ENCODE results near the gene RRAGC.
"Not testable (repeated sequence)": the region's sequence is repeated elsewhere in the genome, so short reads cannot be mapped to it uniquely, and the experiment has no call there.

The RRAGC gene

DNA sequence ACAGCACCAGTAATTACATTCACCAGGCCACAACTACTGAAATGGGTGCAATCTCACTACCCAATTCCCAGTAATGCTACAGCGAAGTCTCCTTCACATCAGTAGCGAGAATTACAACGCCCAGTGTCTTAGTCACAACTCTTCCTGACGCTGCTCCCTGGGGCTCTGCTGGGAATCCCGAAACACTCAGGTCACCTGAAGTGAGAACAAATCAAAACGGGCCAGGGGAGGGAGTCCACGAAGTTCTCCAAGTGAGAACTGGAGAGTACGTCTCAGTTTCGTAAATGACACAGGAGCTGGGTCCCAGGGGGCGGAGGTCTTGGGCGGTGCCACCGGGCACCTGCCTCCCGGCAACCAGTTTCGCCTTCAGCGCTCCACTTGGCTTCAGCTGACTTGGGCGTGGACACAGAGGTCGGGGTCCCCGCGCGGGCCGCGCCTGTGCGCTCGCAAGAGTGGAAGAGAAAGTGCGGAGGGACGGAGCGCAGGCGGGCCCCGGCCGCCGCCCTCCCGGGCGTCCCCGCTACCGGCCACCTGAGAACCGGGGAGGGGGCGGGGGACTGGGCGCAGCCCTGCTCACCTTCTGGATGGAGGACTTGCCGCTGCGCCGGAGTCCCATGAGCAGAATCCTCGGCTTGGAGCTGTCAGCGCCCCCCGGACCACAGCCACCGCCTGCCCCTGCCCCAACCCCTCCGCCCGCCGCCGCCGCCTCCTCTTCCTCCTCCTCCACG is 575 bp downstream of the RRAGC start:
- peak; percentile 28 for DNase-seq

DNA sequence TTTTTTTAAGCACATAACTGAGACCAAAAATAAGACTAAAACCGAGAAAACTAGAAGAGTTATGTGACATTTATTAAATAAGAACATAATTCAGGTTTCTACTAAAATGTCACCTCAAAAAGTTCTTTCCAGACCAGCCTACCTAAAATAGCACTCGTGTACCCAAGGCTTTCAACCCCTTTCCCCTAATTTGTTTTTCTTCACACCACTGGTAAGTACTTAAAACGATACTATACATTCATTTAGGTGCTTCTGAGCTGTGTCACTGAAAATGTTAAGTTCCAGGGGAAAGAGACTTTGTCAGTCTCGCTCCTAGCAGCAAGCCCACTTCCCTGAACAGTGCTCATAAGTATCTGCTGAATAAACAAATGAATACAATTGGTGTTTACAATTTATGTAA is 6.8 kb downstream of the RRAGC start:
- DNase-seq = no peak

DNA sequence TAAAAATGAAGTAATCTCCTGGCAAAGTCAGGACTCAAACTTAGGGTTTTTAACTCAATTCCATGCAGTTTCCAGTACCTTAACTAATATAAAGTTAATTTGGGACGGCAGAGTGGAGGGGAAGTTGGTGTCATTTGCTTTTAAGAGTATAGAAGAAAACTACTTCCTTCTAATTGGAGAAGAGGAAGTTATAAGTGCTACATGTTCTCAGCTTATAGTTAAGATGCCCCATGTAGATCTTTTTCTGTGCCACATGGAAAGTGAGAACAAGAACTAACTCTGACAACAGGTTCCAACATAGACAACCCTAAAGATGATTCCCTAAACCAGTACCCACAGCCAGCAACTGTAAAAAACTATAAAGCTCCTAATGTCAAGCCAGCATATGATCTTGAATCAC is 11.5 kb downstream of the RRAGC start:
- no peak for DNase-seq

DNA sequence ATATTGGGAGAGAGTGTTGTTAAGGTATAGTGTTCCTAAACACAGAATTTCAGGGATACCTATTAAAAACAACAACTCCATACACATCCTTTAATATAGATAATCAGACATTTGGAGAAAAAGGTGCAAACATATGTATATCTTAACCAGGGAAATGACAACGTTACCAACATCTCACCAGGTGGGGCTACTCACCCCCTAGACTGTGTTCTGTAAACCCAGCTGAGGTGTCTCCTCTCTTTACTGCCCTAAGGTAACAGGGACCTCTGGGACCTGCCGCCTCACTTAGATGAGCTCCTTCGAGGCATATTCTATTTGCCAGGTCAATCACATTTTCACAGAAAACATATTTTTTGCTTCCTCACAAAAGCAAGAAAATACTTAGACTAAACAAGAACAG is 13.4 kb downstream of the RRAGC start:
- no peak for DNase-seq

DNA sequence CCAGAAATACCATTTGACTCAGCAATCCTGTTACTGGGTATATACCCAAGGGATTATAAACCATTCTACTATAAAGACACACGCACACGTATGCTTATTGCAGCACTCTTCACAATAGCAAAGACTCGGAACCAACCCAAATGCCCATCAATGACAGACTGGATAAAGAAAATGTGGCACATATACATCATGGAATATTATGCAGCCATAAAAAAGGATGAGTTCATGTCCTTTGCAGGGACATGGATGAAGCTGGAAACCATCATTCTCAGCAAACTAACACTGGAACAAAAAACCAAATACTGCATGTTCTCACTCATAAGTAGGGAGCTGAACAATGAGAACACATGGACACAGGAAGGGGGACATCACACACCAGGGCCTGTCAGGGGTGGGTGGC is 14.5 kb downstream of the RRAGC start:
- not testable (repeated sequence) for DNase-seq

DNA sequence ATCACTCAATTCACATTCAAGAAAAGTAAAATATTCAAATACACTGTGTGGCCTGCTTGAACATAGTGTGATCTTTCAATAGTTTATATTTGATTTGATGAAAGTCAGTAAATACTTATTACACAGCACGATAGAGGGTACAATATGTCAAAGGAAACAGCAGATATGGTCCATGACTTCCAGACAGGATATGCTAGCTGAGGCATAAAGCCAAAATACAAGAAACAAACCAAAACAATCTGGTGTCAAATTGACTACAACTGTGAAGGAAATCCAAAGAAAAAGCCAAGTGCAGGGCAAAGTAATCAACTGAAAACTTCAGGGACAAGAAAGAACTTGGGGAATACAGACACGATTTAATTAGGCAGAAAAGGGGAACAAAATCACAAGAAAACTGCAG is 19.3 kb downstream of the RRAGC start:
- no peak for DNase-seq

DNA sequence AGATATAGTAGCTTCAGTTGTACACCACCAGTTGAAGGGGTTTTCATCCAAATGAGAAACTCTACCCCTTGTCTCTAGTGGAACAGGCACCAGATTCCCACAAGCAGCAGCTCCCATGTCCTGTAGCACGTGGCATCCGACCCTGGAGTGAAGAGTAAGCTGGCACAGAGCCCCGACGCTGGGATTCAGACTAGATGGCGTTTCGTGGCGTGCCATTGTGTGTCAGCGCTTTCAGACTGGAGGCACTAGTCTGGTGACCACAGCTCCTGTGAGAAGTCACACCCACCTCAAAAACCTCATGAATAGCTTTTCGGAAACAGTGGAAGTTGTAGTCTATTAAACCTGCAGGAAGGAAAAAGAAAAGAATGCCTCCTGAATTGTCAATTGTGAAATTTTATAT is 20.2 kb downstream of the RRAGC start:
- no peak for DNase-seq

DNA sequence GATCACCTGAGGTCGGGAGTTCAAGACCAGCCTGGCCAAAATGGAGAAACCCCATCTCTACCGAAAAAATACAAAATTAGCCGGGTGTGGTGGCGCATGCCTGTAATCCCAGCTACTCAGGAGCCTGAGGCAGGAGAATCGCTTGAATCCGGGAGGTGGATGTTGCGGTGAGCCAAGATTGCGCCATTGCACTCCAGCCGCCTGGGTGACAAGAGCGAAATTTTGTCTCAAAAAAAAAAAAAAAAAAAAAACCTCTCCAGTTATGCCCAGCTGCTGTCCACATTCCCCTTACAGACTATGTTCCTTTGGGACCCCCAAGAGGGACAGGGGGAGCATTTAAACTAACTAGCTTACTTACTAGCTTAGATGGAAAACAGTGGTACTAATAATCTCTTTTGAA is 23.3 kb downstream of the RRAGC start:
- DNase-seq = not testable (repeated sequence)

DNA sequence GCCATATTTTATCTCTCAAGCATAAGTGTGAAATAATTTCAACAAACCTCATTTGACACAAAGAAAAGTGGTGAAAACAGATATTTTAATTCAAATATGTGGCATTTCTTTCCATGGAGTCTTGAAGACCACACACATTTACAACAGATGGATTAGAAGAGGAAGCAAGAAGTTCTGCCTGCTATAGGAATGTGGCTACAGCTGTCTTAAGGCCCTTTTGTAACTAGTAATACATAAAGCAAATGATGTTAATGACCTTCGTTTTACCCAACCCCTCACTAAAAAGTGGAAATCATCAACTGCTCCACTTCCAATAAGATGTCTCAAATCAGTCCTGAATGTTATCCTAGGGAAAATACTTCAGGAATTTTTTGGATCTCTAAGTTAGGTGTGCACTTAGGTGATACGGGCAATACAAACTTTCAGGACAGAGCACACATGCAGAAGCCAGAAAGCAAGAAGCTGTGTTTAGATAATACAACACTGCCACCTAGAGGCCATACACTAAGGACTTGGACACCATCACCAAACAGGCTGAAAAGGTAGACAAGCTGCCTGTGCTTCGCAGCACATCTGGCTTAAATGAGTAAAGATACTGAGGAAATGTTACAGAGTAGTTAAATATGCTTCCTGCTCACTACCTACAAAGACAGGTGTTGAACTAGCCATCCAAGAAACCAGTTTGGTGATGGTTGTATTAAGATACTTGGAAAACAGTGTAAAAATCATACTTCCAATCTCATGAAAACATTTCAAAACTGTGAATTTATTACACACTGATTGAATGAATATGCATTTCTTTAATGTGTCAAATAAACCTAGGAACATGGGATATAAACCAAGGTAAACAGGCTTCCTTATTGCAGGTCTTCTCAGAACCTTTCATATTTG is 24.4 kb downstream of the RRAGC start:
- no peak for DNase-seq

DNA sequence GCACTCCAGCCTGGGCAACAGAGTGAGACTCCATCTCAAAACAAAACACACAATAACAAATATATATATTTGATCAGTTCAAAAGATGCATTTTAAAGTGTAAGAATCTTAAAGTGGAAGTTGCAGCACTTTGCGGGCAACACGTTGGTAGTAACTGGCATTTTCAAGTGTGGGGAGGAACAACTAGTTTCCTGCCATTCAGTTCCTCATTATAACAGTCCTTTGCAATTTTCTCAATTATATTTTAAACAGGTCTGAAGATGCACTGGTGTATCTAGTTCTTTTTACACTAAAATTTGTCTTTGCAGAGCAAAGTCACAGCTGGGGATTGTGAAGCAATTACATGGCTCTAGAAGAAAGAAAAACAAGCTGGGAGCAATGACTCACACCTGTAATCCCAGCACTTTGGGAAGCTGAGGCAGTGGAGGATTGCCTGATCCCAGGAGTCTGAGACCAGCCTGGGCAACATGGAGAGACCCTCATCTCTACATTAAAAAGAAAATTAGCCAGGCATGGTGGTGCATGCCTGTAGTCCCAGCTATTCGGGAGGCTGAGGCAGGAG is 25.3 kb downstream of the RRAGC start:
- no peak for DNase-seq

DNA sequence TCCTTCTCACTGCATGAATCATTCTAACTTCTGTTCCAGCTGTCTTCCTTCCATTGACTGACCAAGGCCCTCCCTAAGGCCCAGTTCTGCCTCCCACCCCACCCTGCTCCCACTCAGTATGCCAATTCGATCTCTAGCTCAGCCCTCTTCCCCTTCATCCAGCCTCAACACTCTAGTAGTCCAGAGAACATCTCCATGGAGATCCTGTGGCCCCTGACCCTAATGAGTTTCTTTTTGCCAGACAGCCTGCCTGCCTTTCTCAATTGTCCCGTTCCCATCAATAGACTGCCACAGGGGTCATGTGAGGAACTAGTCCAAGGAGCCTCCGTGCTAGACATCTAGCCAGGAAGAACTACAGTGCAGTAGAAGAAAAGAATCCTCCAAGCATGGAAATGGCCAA is 26.4 kb downstream of the RRAGC start:
- DNase-seq = no peak

DNA sequence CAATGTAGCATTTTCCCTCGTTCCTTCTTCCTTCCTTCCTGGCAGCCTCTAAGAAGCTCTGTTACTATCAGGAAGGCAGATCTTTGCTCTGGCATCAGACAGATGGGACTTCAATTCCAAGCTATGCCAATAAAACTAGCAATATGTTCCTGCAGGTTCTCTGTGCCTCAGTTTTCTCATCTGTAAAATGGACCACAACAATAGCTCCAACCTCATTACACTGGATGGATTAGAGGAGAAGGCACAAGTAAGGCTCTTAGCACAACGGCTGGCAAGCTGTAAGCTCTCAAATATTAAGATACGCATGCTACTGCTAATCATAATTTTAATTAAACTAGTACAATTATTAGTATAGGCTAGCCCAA is 27.2 kb downstream of the RRAGC start:
- DNase-seq = no peak

DNA sequence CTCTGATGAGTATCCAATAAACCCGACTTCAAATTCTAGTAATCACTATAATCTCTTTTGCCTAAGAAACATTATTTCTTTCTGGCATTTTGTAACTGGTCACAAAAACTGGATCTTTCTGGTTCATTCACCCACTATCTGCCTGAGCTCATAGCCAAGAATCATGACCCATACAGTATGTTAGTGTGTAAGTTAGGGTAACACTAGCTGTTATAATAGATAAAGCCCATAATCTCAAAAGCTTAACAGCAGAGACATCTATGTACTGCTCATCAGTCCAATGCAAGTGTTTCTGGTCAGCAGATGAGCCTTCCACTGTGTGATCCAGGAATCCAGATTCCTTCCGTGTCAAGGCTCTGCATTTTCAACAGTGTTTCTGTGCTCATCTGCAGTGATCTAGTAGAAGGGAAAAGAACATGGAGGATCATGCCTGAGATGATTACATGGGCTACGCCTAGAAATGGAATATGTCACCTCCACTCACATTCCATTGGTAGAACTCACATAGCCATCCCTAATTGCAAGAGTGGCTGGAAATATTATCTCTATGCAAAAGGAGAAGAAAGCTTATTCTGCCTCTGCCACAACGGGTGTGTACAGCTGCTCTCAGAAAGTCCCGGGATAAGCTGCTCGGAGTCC is 27.7 kb downstream of the RRAGC start:
- no peak for DNase-seq

DNA sequence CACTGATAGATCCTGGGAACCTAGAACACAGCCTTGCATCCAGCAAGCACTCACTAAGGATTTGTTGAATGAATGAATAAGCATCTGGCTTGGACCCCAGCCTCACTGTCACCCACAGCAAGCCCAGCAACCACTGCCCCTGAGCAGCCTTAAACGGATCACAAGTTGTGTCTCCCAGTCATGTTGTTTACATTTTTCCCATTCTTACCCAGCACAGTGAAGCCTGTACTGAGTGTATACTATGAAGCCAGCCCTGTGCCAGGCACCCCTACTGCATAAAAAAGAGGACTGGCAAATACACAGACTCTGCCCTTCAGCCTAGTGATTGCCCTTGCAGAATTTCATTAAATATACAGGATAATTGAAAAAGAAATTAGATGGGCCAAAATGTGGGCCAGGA is 30.2 kb downstream of the RRAGC start:
- no peak for DNase-seq

DNA sequence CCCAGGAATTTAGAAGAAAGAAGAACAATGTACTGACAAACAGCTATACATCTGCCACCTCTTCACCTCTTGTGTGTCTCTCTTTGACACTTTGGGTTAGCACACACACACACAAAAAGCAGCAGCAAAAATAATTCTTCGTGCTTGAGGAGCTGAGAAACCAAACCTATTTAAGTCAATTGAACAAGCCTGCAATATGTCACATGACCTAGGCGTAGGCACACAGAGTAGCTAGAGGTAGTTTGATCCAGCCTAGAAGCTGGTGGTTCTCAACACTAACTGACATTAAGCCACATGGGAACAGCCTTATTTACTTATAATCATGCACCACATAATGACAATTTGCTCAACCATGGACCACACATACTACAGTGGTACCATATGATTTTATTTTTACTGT is 32.3 kb downstream of the RRAGC start:
- no peak for DNase-seq

DNA sequence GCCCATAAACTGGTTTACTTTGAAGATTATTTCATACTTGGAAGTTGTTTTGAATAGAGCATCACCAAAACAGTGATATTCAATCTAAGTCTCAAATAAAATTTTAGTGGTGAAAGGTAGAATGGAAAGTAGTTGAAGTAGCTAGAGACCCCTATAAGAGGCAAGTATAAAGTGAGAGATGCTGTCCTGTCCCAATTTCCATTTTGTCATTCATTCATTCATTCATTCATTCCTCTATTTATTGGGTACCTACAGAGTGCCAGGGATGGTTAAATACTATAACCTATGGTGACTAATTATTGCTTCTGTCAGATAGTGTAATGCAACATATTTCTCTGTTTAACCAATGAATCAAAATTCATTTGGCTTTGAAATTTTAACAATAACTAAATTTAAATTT is 32.7 kb downstream of the RRAGC start:
- DNase-seq = no peak

DNA sequence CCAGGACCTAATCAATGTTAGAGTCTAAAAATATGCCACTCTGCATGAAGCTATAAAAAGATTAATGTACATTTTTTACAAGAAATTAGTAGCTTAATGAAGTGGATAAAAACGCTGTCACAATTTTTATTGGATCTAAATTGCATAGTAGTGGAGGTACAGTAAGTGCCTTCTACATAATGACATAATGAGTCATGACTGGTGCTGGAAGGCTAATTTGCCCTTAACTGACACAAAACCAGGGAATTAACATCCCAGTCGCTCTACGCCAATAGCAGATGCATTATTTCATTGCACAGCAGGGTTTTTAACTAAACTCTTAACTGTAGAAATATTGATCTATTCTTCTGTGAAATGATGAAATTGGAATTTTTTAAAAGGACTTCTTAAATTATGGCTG is 33.3 kb downstream of the RRAGC start:
- no peak for DNase-seq

DNA sequence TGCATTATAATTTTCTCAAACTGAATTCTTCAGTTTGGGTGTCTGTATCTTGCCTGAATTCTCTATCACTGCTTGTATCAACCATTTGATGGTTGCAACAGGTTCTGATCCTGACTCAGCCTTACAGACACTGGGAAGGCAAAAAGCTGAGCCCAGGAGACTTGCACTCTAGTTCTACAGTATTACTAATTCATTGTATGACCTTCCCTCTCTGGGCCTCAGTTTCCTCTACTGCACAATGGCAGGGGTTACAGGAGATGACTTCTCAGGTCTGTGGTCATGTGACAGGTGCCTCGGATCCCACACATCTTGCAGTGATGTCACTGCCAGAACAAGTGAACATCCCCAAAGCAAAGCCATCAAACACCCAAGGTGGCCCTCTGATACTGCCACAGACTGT is 38.7 kb downstream of the RRAGC start:
- DNase-seq = no peak

DNA sequence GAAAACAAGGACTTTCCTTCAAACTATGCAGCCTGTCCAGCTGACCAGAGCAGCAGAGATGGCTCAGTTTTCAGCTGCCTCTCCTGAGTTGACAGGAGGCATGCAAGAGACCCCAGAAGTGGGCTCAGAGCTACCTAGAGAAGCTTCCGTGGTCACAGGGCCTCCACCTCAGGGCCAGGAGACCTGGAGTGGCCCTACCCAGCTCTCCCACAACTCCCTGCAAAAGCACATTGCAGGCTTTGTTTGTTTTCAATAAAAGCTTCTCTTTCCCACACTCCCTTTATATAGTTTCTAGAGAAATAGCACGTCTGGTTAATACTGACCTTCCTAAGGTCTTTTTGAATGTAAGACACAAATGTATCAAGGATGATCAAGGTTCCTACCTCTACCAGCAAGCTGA is 40.1 kb downstream of the RRAGC start:
- DNase-seq = no peak

DNA sequence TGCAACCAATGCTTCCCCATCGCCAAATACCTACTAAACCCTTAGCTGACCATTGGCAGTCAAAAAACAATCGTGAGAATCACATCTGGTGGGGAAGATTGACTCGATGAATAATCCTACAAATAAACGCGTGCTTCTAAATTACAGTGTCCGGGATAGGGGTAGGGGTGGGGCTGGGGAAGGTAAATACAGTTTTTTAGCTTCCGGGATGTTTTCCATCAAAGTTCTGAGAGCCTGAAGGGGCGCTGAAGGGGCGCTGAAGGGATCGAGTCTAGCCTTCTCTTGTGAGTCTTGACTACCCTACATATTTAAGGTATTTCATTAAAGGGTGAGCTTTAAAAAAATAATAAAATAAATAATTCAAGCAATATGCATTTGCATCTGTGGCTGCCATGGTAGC is 40.5 kb downstream of the RRAGC start:
- no peak for DNase-seq

DNA sequence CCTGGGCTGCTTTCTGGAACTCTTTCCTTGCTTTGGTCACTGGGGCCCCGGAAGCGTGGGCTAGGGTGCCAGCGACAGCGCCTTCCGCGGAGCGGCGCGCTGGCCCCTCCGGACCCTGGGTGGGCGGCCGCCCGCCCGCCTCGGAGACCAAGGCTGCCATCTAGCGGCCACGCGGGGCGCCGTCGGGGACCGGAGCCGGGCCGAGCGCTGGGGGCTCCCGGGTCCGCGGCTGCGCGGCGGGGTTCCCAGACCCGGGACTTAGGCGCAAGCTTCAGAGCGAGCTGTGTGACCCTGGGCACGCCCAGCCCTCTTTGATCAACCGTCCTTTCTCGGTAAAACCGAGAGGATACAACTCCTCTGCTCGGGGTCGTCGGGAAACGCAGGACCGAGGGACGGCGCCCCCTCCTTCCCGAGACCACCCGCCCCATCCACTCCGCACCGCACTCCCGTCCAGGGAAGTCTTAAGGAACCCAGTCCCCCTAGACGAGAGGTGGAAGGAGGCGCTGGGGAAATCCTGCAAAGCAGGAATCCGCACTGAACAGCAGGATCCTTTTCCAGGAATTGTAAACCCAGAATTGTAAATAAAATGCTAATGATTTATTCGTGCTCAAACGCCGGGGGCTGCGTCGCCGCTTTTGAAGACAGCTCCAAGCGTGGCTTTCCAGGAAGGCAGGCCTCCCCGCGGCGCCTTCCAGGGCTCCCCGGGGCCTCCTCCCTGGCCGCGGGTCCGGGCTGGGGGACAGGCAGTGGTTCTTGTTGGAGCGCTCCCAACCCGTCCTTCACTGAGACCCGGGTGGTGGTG is 41.2 kb downstream of the RRAGC start:
- peak; percentile 15 for DNase-seq

DNA sequence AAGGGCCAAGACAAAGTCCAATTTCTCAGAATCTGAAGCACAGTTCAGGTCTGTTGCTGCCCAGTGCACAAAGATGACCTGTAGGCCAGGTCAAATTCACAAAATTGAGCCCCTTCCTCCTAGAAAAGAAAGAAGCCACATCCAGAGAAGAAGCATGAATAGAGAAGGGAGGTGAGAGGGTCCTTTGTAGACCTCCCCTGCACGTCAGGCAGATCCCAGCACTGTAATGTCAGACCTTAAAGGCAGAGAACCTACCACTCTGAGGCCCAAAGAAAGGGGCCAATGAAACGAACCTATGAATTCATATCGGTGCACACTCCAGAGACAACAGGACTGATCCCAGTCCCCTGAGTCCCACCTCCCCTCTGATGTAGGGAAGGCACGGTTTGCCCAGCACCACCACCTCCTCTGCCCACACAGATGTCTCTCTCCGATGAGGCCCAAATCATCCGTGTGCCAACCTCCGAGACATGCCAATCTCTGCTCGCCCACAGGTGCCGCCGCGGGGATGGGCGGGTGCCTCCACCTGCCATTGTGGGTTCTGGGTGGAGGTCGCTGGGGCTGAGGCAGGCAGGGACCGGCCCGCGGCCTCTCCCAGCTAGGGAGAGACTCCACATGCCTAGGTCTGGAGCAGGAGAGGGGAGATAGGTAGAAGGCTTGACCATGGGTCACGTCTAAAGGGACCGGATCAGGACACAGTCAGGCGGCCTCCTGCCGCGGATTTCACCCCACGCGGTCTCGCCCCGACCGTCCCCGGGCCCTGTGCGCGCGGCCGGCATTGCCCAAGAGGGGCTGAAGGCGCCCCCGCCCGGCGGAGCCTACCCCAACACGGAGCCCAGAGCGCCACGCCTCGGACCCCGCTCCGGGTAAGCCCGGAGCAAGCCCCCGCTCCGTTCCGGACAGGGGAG is 42.1 kb downstream of the RRAGC start:
- DNase-seq = no peak

Data from activated effector memory CD4-positive, alpha-beta T cell treated with Interleukin-2 at 50 U/mL for 16 hours (primary cell).